ENCODE results near the gene SHMT2.

- TF ChIP-seq, protein P1, sequence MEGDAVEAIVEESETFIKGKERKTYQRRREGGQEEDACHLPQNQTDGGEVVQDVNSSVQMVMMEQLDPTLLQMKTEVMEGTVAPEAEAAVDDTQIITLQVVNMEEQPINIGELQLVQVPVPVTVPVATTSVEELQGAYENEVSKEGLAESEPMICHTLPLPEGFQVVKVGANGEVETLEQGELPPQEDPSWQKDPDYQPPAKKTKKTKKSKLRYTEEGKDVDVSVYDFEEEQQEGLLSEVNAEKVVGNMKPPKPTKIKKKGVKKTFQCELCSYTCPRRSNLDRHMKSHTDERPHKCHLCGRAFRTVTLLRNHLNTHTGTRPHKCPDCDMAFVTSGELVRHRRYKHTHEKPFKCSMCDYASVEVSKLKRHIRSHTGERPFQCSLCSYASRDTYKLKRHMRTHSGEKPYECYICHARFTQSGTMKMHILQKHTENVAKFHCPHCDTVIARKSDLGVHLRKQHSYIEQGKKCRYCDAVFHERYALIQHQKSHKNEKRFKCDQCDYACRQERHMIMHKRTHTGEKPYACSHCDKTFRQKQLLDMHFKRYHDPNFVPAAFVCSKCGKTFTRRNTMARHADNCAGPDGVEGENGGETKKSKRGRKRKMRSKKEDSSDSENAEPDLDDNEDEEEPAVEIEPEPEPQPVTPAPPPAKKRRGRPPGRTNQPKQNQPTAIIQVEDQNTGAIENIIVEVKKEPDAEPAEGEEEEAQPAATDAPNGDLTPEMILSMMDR (IDR thresholded peaks at IDR 0.05) = no peak
- no peak for TF ChIP-seq POLR2A (IDR thresholded peaks at IDR 0.05)
These were observed 35.7 kb upstream of the SHMT2 start for GRCh38 chr12:57193706-57194245.
